Neural cell (in vitro differentiated cells): Measurements from ENCODE around the gene GTF2H3.

ENCODE experiments used
- EP300 ChIP-seq: fragments of 450-650 bp; conservative IDR thresholded peaks from 2 replicates; pipeline ENCODE4 v1.6.1; 2014; ENCODE audit warnings: antibody characterized with exemption, mild to moderate bottlenecking, moderate library complexity; ENCODE audit not compliant: poor library complexity, severe bottlenecking
- TF ChIP-seq, protein P1 (sequence below): fragments of 450-650 bp; IDR thresholded peaks from 2 replicates; pipeline ENCODE4 v1.5.1; 2014; ENCODE audit warnings: antibody characterized with exemption, mild to moderate bottlenecking, moderate library complexity; ENCODE audit not compliant: poor library complexity, severe bottlenecking

GRCh38 chr12:123621619-123622530 is 11.8 kb upstream of the GTF2H3 start:
- TF ChIP-seq, protein P1, sequence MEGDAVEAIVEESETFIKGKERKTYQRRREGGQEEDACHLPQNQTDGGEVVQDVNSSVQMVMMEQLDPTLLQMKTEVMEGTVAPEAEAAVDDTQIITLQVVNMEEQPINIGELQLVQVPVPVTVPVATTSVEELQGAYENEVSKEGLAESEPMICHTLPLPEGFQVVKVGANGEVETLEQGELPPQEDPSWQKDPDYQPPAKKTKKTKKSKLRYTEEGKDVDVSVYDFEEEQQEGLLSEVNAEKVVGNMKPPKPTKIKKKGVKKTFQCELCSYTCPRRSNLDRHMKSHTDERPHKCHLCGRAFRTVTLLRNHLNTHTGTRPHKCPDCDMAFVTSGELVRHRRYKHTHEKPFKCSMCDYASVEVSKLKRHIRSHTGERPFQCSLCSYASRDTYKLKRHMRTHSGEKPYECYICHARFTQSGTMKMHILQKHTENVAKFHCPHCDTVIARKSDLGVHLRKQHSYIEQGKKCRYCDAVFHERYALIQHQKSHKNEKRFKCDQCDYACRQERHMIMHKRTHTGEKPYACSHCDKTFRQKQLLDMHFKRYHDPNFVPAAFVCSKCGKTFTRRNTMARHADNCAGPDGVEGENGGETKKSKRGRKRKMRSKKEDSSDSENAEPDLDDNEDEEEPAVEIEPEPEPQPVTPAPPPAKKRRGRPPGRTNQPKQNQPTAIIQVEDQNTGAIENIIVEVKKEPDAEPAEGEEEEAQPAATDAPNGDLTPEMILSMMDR, result no peak
- TF ChIP-seq EP300, result no peak
